Germinal center (tissue), 1 donor: ENCODE data around the gene INF2.

ENCODE experiments used
- DNase-seq: peaks from one replicate; pipeline ENCODE4 v3.0.0; 2012; ENCODE audit warnings: mixed read lengths, low spot score

The INF2 gene

DNA sequence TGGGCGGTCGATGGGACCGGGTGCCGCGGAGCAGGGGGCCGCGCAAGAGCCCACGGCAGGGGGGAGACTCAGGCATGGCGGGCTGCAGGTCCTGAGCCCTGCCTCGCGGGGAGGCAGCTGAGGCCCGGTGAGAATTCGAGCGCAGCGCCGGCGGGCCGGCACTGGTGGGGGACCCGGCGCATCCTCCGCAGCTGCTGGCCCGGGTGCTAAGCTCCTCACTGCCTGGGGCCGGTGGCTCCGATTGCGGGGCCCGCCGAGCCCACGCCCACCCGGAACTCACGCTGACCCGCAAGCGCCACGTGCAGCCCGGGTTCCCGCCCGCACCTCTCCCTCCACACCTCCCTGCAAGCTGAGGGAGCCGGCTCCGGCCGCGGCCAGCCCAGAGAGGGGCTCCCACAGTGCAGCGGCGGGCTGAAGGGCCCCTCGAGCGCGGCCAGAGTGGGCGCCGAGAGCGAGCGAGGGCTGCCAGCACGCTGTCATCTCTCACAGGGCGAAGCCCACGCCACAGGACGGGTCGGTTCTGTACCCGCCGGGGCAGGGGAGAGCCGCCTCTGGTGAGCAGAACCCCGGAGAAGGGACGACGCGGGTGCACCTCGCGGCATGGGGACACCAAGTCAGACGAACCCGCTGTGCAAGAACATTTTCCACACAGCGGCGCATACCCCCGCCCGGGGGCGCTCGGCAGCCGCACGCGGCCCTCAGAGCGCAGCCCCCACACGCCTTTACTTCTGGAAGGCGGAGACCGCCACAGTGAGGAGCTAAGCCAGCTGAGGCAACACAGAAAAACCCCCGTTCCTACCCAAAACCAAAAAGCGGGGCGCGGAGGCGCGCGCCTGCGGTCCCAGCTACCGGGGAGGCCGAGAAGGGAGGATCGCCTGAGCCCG is 62.4 kb downstream of the INF2 start:
- DNase-seq, result no peak

DNA sequence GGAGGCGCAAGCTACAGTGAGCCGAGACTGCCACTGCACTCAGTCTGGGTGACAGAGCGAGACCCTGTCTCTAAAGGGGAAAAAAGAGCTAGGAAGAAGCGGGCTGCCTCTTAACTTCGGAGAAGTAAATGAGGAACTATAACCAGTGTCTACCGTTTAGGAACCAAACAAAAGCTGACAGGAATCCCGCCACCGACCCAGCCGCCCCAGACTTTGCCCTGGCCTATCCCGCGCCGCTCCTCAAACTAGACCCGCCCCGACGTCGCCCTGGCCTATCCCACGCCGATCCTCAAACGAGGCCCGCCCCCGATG is 63.0 kb downstream of the INF2 start:
- DNase-seq, result no peak

DNA sequence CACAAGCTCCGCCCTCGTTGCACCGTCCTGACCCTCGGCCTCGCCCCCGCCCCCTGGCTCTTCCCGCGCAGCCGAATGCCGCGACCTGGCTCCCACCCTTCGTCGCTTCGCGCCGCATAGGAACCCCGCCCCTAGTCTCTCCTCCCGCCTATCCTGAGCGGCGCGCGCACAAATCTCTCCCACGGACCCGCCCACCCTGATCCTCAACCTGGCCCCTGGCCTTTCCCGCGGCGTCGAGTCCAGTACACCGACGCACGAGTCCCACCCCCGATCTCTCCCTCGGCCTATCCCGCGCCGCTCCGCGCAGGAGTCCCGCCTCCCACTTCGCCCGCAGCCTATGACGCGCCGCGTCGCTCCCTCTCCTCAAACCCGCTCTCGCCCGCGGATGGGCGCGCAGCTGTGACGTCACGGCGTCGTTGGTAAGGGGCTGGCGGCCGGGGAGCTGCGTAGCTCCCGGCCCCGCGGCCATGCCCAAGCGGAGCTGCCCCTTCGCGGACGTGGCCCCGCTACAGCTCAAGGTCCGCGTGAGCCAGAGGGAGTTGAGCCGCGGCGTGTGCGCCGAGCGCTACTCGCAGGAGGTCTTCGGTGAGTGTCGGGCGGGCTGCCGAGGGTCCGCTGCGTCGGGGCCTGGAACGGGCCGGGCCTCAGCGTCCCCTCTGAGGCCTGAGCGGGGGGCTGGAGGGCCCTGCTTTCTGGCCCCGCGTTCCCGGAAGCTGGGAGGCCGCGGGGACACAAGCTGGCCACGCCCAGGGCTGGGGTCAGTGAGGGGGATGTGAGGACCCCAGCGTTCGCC is 63.5 kb downstream of the INF2 start, which contains the start of gene SIVA1:
SIVA1 (plus strand) TSS at position 413 of the 793 bp plus-strand sequence; CDS start at position 468, 55 bp downstream.
- DNase-seq, result peak; percentile 99

- DNase-seq, result no peak
Measured at GRCh38 chr14:104753528-104754212, 64.3 kb downstream of the INF2 start.

GRCh38 chr14:104754213-104754851 is 64.9 kb downstream of the INF2 start:
- DNase-seq, result no peak

- no peak for DNase-seq
Measured at GRCh38 chr14:104755621-104756020, 66.2 kb downstream of the INF2 start.

- DNase-seq, result no peak
Measured at GRCh38 chr14:104756477-104757237, 67.2 kb downstream of the INF2 start.

- DNase-seq, result no peak
Measured at GRCh38 chr14:104757238-104757585, 67.8 kb downstream of the INF2 start.

DNA sequence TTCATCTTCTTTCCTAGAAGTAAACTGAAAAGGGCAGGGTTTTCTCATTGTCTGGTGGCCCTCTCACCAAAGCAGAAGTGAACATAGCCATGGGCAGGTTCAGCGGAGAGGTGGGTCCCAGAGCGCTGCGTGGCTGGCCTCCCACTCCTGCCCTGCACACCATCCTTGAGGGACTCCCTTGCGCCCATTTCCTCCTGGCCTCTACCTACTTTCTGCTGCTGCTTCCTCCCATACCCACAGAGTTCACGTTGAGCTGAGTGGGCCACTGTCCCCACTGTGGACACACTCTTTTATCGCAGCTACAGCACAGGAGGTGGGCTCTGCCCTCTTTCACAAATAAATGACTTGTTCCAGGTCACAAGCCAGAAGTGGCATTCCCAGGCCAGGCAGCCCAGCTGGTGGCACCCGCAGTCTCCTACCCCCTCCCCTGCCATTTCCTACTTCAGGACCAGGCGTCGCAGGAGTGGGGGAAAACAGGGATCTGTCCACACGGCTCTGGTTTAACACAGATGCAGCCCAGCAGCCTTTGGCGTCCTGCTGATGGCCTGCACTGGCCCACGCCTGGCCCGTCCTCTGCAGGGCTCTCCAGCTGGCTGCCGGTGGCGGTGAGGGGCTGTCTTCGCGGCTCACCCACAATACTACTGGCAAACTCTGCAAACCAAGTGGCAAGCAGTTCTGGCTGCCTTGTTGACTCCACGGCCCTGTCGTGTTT is 68.4 kb downstream of the INF2 start:
- no peak for DNase-seq

- no peak for DNase-seq
Measured at GRCh38 chr14:104758981-104759969, 69.9 kb downstream of the INF2 start.

- no peak for DNase-seq
Measured at GRCh38 chr14:104765517-104765916, 76.1 kb downstream of the INF2 start.

GRCh38 chr14:104766256-104766862 is 76.9 kb downstream of the INF2 start:
- no peak for DNase-seq

GRCh38 chr14:104766863-104767633 is 77.6 kb downstream of the INF2 start:
- DNase-seq, result no peak

GRCh38 chr14:104767634-104767918 is 78.2 kb downstream of the INF2 start:
- DNase-seq, result no peak

GRCh38 chr14:104768437-104769323 is 79.3 kb downstream of the INF2 start:
- DNase-seq, result peak; percentile 84

GRCh38 chr14:104769324-104770071 is 80.1 kb downstream of the INF2 start:
- DNase-seq, result no peak

- DNase-seq, result no peak
Measured at GRCh38 chr14:104770072-104770579, 80.7 kb downstream of the INF2 start.
